NB4 (cell line): ENCODE measurements around the gene PLEKHG4.

Source experiments
- DNase-seq: peaks from one replicate; pipeline ENCODE4 v3.0.0; 2010; ENCODE audit warnings: low read depth
- H3K4me3 ChIP-seq: one replicate; pipeline ENCODE4 v1.5.1; 2011; ENCODE audit warnings: mild to moderate bottlenecking, low read depth, low read length, moderate library complexity
- CTCF ChIP-seq: IDR thresholded peaks from one replicate; pipeline ENCODE4 v1.5.1; 2012; ENCODE audit warnings: low read depth, low read length
- MYC ChIP-seq: IDR thresholded peaks from 2 replicates; pipeline ENCODE4 v1.6.1; 2011; ENCODE audit warnings: low read depth, low read length
- POLR2A ChIP-seq: IDR thresholded peaks from 2 replicates; pipeline ENCODE4 v1.6.1; 2011; ENCODE audit warnings: mild to moderate bottlenecking; ENCODE audit not compliant: insufficient read length; ENCODE audit errors: extremely low read depth
- TF ChIP-seq, protein P1 (sequence below): IDR thresholded peaks from 2 replicates; pipeline ENCODE4 v1.6.1; 2011; ENCODE audit warnings: low read depth, low read length

The PLEKHG4 gene

GRCh38 chr16:67235816-67236562 lies 43.3 kb upstream of the PLEKHG4 start:
- DNase-seq, result no peak
- TF ChIP-seq, protein P1, sequence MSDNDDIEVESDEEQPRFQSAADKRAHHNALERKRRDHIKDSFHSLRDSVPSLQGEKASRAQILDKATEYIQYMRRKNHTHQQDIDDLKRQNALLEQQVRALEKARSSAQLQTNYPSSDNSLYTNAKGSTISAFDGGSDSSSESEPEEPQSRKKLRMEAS, result no peak
- TF ChIP-seq MYC (no peak), POLR2A (no peak), CTCF (no peak)

GRCh38 chr16:67236563-67237395 lies 42.6 kb upstream of the PLEKHG4 start:
- no peak overlapping the region for H3K4me3 ChIP-seq
- TF ChIP-seq MYC (no peak), CTCF (no peak), POLR2A (no peak)
- TF ChIP-seq, protein P1, result no peak
- peak; percentile 71 for DNase-seq

More at GRCh38 chr16:67235816-67236562, 43.3 kb upstream of the PLEKHG4 start:
- no peak overlapping the region for H3K4me3 ChIP-seq

- DNase-seq, result no peak
- no peak for TF ChIP-seq CTCF
- no peak for TF ChIP-seq MYC
- TF ChIP-seq, protein P1, result no peak
- TF ChIP-seq POLR2A, result no peak
- H3K4me3 ChIP-seq, result no peak overlapping the region
Observed at GRCh38 chr16:67237396-67238277, 41.7 kb upstream of the PLEKHG4 start.

GRCh38 chr16:67238278-67238575 lies 41.1 kb upstream of the PLEKHG4 start:
- no peak for TF ChIP-seq POLR2A
- TF ChIP-seq MYC, result no peak
- TF ChIP-seq, protein P1, result no peak
- no peak for TF ChIP-seq CTCF
- H3K4me3 ChIP-seq, result no peak overlapping the region
- no peak for DNase-seq

GRCh38 chr16:67238806-67239470 lies 40.4 kb upstream of the PLEKHG4 start:
- H3K4me3 ChIP-seq, result no peak overlapping the region
- TF ChIP-seq CTCF (no peak), POLR2A (no peak), MYC (no peak)
- TF ChIP-seq, protein P1, result no peak

More at GRCh38 chr16:67238806-67239470, 40.4 kb upstream of the PLEKHG4 start:
- DNase-seq, result no peak
